GM19397 (cell line): Measurements from ENCODE around the gene ATE1.
"Not testable (repeated sequence)": the region's sequence is repeated elsewhere in the genome, so short reads cannot be mapped to it uniquely, and the experiment has no call there.

Source experiments
- ATAC-seq: cut with Tn5 transposase; IDR thresholded peaks from one replicate; pipeline ENCODE4 v1.9.1; 2021; ENCODE audit warnings: mild to moderate bottlenecking, moderate library complexity; ENCODE audit not compliant: unreplicated experiment

Gene ATE1

GRCh38 chr10:121702351-121703320 is 225.2 kb downstream of the ATE1 start:
- ATAC-seq, result no peak

- no peak for ATAC-seq
Observed at GRCh38 chr10:121700416-121700815, 227.4 kb downstream of the ATE1 start.

GRCh38 chr10:121699703-121700102 is 228.1 kb downstream of the ATE1 start:
- ATAC-seq, result not testable (repeated sequence)

GRCh38 chr10:121698902-121699301 is 228.9 kb downstream of the ATE1 start:
- no peak for ATAC-seq

GRCh38 chr10:121698336-121698735 is 229.5 kb downstream of the ATE1 start:
- ATAC-seq, result no peak

GRCh38 chr10:121696854-121697253 is 231.0 kb downstream of the ATE1 start:
- no peak for ATAC-seq

GRCh38 chr10:121695731-121696464 is 231.9 kb downstream of the ATE1 start:
- no peak for ATAC-seq

- ATAC-seq, result no peak
Observed at GRCh38 chr10:121694966-121695643, 232.7 kb downstream of the ATE1 start.

GRCh38 chr10:121694327-121694965 is 233.4 kb downstream of the ATE1 start:
- ATAC-seq, result no peak

GRCh38 chr10:121692626-121693025 is 235.2 kb downstream of the ATE1 start:
- ATAC-seq, result no peak

- no peak for ATAC-seq
Observed at GRCh38 chr10:121690970-121691369, 236.9 kb downstream of the ATE1 start.
